ENCODE results near the gene PSMC3.

DNA sequence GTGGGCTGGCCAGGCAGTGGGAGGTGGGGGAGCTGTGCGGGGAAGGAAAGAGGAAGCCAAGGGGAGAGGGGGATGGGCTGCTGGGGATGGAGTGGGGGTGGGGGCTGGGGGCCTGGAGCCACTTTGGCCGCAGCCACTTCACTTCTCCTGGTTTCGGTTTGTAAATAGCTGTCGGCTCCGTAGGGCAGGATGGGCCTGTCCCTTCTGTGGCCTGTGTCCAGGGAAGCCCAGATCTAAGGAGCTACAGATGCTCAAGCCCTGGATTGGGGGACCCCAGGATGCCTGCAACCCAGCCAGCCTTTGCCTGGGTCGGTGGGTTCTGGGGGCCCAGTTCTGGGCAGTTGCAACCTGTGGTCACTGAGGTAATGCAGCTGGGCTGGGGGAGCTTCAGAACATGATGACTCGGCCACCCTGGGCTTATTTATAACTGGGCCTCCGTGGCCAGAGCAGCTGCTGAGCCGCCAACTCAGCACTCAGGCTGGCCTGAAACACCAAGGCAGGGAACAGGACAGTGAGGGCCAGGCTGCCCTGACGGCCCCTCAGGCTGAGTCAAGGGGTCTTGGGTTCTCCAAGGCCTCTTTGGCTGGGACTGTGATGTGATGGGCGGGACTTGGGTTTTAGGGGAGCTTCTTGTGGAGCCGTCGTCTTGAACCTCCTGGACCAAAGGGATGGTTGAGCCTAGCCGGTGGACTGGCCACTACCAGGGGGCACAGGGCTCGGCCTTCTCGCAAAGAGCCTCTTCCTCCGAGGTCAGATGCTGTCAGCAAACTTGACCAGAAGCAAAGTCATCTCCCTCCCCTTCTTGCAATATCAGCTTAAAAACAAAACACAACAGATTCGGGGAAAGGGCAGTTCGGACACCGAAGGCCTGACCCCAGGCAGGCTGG, 32.8 kb downstream of the PSMC3 start:
- no peak for TF ChIP-seq MYBL2 (IDR thresholded peaks at IDR 0.05; ENCODE audit: low read depth)
- no peak for TF ChIP-seq MYBL2 (CRISPR knock-in tag; IDR thresholded peaks at IDR 0.05; ENCODE audit: borderline replicate concordance)
- no peak for TF ChIP-seq MIER1 (IDR thresholded peaks at IDR 0.05; ENCODE audit: low read depth)
- TF ChIP-seq, protein P1, sequence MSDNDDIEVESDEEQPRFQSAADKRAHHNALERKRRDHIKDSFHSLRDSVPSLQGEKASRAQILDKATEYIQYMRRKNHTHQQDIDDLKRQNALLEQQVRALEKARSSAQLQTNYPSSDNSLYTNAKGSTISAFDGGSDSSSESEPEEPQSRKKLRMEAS (CRISPR knock-in tag; IDR thresholded peaks at IDR 0.05) = no peak
- TF ChIP-seq MEF2A (IDR thresholded peaks at IDR 0.05; ENCODE audit: control insufficient read depth, low read depth, low read length) = peak; percentile 7; the same call in 1 of the 2 replicates
- TF ChIP-seq RAD21 (CRISPR knock-in tag; conservative IDR thresholded peaks at IDR 0.05 in 1 of 2, IDR thresholded peaks at IDR 0.05 in 1 of 2) = no peak
- TF ChIP-seq DDX20 (tag; IDR thresholded peaks at IDR 0.05; ENCODE audit: low read depth) = no peak
- no peak for TF ChIP-seq EZH2 (IDR thresholded peaks at IDR 0.05; ENCODE audit: borderline replicate concordance, low read depth, low read length)
- TF ChIP-seq ZNF124 (CRISPR knock-in tag; IDR thresholded peaks at IDR 0.05) = no peak
- TF ChIP-seq FOSL1 (tag; conservative IDR thresholded peaks at IDR 0.05) = no peak
- TF ChIP-seq, protein P2, sequence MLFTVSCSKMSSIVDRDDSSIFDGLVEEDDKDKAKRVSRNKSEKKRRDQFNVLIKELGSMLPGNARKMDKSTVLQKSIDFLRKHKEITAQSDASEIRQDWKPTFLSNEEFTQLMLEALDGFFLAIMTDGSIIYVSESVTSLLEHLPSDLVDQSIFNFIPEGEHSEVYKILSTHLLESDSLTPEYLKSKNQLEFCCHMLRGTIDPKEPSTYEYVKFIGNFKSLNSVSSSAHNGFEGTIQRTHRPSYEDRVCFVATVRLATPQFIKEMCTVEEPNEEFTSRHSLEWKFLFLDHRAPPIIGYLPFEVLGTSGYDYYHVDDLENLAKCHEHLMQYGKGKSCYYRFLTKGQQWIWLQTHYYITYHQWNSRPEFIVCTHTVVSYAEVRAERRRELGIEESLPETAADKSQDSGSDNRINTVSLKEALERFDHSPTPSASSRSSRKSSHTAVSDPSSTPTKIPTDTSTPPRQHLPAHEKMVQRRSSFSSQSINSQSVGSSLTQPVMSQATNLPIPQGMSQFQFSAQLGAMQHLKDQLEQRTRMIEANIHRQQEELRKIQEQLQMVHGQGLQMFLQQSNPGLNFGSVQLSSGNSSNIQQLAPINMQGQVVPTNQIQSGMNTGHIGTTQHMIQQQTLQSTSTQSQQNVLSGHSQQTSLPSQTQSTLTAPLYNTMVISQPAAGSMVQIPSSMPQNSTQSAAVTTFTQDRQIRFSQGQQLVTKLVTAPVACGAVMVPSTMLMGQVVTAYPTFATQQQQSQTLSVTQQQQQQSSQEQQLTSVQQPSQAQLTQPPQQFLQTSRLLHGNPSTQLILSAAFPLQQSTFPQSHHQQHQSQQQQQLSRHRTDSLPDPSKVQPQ (CRISPR knock-in tag; IDR thresholded peaks at IDR 0.05; ENCODE audit: borderline replicate concordance) = no peak
